ENCODE measurements around the gene AGAP1. TPM values are rescaled to one million over a fixed set of nuclear protein-coding genes. Genes with fewer than 3 reads are reported as not detected.

The AGAP1 gene
- total RNA-seq, 1 donor from 2014 or later = 17.5 TPM

GRCh38 chr2:235697041-235697440 lies 203.2 kb downstream of the AGAP1 start:
- no peak for DNase-seq (ENCODE audit: low read depth)
- H3K4me3 ChIP-seq (ENCODE audit: low read depth, low read length) = no peak overlapping the region
- TF ChIP-seq, protein P1, sequence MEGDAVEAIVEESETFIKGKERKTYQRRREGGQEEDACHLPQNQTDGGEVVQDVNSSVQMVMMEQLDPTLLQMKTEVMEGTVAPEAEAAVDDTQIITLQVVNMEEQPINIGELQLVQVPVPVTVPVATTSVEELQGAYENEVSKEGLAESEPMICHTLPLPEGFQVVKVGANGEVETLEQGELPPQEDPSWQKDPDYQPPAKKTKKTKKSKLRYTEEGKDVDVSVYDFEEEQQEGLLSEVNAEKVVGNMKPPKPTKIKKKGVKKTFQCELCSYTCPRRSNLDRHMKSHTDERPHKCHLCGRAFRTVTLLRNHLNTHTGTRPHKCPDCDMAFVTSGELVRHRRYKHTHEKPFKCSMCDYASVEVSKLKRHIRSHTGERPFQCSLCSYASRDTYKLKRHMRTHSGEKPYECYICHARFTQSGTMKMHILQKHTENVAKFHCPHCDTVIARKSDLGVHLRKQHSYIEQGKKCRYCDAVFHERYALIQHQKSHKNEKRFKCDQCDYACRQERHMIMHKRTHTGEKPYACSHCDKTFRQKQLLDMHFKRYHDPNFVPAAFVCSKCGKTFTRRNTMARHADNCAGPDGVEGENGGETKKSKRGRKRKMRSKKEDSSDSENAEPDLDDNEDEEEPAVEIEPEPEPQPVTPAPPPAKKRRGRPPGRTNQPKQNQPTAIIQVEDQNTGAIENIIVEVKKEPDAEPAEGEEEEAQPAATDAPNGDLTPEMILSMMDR (conservative IDR thresholded peaks at IDR 0.05; ENCODE audit: low read depth, low read length) = no peak

DNA sequence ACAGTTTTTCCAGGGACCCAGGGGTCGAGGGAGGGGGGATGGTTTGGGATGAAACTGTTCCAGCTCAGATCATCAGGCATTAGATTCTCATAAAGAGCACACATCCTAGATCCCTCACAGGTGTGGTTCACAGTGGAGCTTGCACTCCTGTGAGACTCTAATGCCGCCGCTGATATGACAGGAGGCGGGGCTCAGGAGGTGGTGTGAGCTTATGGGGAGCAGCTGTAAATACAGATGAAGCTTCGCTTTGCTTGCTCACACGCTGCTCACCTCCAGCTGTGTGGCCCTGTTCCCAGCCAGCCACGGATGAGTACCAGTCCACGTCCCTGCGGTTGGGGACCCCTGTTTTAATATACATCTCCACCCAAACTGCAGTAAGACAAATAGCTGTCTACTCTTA lies 204.2 kb downstream of the AGAP1 start:
- DNase-seq (ENCODE audit: low read depth) = no peak
- H3K4me3 ChIP-seq (ENCODE audit: low read depth, low read length) = no peak overlapping the region
- TF ChIP-seq, protein P1 (conservative IDR thresholded peaks at IDR 0.05; ENCODE audit: low read depth, low read length) = no peak

DNA sequence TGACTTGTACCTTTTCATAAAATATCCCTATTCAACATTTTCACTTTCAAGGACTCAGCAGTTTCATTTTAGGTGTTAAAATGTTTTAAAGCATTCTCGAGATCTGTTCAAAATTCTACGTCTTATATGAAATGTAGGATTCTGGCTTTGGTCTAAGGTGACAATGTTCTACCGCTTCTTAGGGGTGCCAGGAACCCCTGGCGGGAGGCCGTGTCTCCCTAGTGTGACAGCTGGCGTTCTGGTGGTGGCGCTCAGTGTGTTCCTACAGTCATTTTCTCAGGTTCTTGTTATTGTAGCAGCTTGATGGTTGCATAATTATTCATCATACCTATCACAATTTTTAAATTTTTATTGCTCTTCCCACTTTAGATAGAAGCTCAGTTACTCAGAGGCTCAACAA lies 204.6 kb downstream of the AGAP1 start:
- H3K4me3 ChIP-seq (ENCODE audit: low read depth, low read length) = no peak overlapping the region
- no peak for DNase-seq (ENCODE audit: low read depth)
- TF ChIP-seq, protein P1 (conservative IDR thresholded peaks at IDR 0.05; ENCODE audit: low read depth, low read length) = no peak

DNA sequence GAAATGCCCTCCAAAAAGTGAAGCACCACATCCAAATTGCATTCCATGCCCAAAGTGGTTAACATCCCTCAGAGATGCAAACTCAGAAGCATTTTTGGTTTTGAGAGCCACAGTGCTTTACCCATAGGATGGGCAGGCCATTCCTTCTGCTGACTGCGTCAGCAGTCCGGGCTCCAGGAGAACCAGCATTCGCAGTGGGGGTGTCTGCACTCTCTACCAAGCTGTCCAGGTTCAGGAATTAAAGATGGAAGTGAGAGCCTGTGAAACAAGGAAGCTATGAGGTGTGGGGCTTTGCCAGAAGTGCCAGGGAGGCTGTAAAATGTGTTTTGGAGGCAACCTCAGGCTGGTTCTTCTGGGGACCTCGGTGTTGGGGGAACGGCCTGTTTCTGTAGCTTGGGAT lies 205.7 kb downstream of the AGAP1 start:
- DNase-seq (ENCODE audit: low read depth) = no peak
- TF ChIP-seq, protein P1 (conservative IDR thresholded peaks at IDR 0.05; ENCODE audit: low read depth, low read length) = no peak

DNA sequence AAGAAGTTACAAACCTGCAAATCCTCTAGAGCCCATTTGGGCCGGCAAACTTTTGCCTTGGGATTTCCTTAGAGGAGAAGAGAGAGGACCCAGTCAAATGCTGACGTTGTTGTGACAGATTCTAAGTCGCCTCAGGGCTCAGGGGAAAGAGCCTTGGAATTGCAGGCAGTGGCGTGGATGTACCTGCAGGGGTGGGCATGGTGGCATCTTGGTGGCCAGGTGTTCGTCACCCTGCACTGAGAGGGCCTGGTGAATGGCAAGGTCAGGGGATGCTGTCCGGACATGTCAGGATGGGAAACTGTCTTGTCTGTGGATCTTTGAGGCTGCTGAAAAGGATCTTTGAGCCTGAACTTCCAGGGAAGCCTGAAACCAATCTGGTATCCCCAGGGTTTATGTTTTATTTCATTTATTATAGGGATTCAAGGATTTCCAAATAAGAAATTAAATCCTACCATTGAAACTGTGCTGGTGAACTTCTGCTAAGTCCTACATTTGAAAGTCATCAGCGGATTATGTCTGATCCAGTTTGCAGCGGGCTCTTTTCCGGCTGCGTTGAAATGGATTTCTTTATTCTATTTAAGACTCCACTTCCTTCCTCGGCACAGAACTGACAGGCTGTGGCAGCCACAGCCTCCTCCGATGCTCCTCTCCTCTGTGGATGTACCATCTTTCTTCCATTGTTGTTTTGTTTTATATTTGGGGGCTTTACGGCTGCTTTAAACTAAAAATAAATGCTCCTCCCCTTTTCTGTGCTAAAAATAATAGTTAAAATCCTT lies 207.6 kb downstream of the AGAP1 start:
- DNase-seq (ENCODE audit: low read depth) = no peak
- TF ChIP-seq, protein P1 (conservative IDR thresholded peaks at IDR 0.05; ENCODE audit: low read depth, low read length) = no peak
- H3K4me3 ChIP-seq (ENCODE audit: low read depth, low read length) = no peak overlapping the region

More for the DNA sequence above, 205.7 kb downstream of the AGAP1 start:
- no peak overlapping the region for H3K4me3 ChIP-seq (ENCODE audit: low read depth, low read length)

DNA sequence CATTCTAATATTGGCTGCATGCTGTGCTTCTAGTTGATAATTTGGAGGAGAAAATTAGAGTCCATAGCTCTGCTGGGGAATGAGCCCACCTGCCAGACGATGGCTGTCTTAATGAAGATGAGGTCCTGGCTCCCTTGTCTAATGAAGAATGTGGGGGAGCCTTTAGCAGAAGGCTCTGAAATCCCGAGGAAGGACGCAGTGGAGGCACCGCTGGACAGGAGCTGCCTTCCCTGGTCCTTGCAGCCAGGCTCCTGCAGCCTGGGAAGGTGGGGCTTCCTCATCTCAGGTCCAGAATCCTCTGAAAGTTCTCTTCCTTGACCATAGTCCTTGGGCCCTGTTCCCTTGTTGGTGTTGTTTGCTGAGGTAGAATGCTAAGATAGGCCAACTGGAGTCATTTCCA lies 208.3 kb downstream of the AGAP1 start:
- no peak for DNase-seq (ENCODE audit: low read depth)
- TF ChIP-seq, protein P1 (conservative IDR thresholded peaks at IDR 0.05; ENCODE audit: low read depth, low read length) = no peak
- H3K4me3 ChIP-seq (ENCODE audit: low read depth, low read length) = no peak overlapping the region

Measured in epithelial cell of proximal tubule (primary cell).